Glomerular endothelial cell (primary cell): ENCODE data around the gene SSTR4. TPM values are rescaled to one million over a fixed set of nuclear protein-coding genes. Genes with fewer than 3 reads are reported as not detected.

Experiments
- DNase-seq: peaks from one replicate; pipeline ENCODE4 v3.0.0-alpha.2; 2011; ENCODE audit warnings: low read depth, low spot score; ENCODE audit errors: extremely low read depth
- total RNA-seq: library from RNA; depleted of rRNA; stranded (reverse); fragments of >200 nt; gene quantifications from 2 replicates; pipeline ENCODE4 v1.2.3, GENCODE V29; 2015

Gene SSTR4
- total RNA-seq, 1 donor from 2014 or later, result not detected

- DNase-seq, result no peak
These were observed 4.9 kb downstream of the SSTR4 start for GRCh38 chr20:23039885-23040508.

- DNase-seq, result no peak
These were observed 7.2 kb downstream of the SSTR4 start for GRCh38 chr20:23042270-23042669.

GRCh38 chr20:23043376-23043775 is 8.3 kb downstream of the SSTR4 start:
- no peak for DNase-seq

GRCh38 chr20:23046431-23046830 is 11.3 kb downstream of the SSTR4 start:
- no peak for DNase-seq

GRCh38 chr20:23047001-23047737 is 12.1 kb downstream of the SSTR4 start:
- no peak for DNase-seq

GRCh38 chr20:23047738-23048214 is 12.7 kb downstream of the SSTR4 start:
- no peak for DNase-seq

GRCh38 chr20:23048283-23049200 is 13.4 kb downstream of the SSTR4 start:
- DNase-seq, result no peak

GRCh38 chr20:23049201-23050075 is 14.3 kb downstream of the SSTR4 start, which contains the start of gene THBD:
TSS of gene THBD (minus strand) at chr20:23049672. CDS start at chr20:23049504, 168 bp downstream.
- no peak for DNase-seq

- DNase-seq, result no peak
These were observed 15.1 kb downstream of the SSTR4 start for GRCh38 chr20:23050076-23050838.

- peak; percentile 75 for DNase-seq
These were observed 15.9 kb downstream of the SSTR4 start for GRCh38 chr20:23050847-23051627.

- no peak for DNase-seq
These were observed 17.8 kb downstream of the SSTR4 start for GRCh38 chr20:23052904-23053303.

GRCh38 chr20:23058240-23058639 is 23.1 kb downstream of the SSTR4 start:
- DNase-seq, result no peak

- DNase-seq, result no peak
These were observed 23.9 kb downstream of the SSTR4 start for GRCh38 chr20:23059001-23059400.

- no peak for DNase-seq
These were observed 24.7 kb downstream of the SSTR4 start for GRCh38 chr20:23059846-23060245.

- no peak for DNase-seq
These were observed 25.5 kb downstream of the SSTR4 start for GRCh38 chr20:23060629-23061028.

- no peak for DNase-seq
These were observed 26.1 kb downstream of the SSTR4 start for GRCh38 chr20:23061262-23061661.

- DNase-seq, result no peak
These were observed 26.8 kb downstream of the SSTR4 start for GRCh38 chr20:23061734-23062561.

- DNase-seq, result no peak
These were observed 27.5 kb downstream of the SSTR4 start for GRCh38 chr20:23062632-23063031.
